NCI-H2029 treated with DMSO at 0.1 percent for 48 hours (cell line): ENCODE results near the gene FAR1.
"Not testable (repeated sequence)": the region's sequence is repeated elsewhere in the genome, so short reads cannot be mapped to it uniquely, and the experiment has no call there.

Source experiments
- DNase-seq: peaks from one replicate; lab custom pipeline; 2025; lab: John Stamatoyannopoulos, UW

FAR1 gene

DNA sequence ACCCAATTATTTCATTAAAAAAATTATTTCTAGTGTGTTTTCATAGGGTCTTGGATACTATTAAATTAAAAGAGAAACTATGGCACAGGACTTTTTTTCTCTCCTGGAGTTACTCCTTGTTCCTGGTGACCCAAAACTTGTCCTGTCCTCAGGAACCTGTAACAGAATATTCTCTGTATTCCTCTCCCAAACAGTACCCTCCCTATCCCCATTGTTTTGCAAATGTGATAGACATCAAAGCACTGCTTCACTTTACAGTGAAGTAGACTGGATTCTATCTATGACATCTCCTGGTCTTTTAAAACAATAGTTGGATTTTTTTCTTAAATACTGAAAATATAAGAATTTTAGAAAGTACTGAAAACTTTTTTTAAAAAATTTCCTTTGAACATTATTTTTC is 37.2 kb downstream of the FAR1 start:
- no peak for DNase-seq

DNA sequence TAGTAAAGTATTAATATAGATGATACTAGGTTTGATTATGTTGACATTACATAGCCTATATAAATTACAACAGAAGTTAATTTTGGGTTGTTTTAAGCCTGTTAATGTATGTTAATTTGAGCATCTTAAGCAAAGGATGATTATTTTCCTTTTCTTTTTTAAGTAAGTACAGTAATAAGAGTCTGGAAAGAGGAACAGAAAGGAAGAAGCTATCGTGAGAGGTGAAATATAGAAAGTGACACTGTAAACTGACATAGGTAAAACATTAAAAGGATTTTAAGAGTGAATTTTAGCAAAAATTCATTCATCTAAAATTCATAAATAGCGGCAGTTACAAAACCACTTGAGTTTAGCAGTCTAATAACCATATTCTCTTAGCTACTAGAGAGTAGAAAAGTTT is 45.5 kb downstream of the FAR1 start:
- no peak for DNase-seq

DNA sequence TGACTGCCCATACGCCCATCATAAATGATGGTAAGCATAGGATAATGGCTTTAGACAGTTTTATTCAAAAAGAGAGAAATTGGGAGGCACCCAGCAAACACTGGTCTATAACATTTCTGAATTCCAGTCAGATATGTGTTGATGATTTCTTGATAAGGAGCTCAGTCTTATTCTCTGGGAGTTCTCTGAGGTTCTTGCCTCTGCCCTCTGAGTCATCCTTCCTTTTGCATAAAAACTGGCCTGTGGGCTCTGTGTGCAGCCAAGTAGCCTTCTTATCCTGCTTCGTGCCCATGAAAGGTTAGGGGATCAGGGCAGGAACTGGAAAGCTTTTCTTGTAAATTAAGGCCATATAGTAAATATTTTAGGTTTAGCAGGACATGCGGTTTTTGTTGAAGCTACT is 48.9 kb downstream of the FAR1 start:
- no peak for DNase-seq

DNA sequence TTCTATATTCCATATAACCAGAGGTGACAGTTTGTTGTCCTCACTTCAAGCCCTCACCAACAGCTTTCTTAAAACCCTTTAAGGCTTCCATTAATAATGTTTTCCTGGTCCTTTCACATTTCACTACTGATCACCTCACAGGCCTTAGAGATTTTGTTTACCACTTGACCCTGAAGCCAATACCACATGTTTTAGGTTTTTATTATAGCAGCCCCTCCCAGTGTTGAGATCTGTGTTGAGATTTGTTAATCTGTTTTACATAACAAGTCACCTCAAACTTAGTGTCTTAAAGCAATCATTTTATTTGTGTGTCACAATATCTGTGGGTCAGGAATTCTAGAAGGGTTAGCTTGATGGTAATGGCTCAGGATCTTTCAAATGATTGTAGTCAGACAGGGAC is 49.9 kb downstream of the FAR1 start:
- no peak for DNase-seq

DNA sequence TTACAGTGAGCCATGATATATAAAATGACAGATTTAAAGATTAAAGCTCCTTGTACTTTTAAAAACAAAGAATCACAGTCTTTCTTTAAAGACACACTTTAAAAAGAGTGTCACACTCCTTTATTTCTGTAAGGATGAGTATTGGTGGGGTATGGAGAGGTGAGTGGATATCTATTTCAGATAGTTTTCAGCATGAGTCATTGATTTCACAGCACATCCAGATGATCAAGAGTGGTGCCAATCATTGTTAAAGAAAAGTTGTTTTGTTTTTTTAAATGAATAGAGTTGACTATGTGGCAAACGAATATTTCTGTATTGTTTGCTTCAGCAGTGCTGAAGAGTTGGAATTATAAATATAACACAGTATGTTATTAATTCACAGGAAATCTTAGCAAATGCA is 52.5 kb downstream of the FAR1 start:
- DNase-seq: no peak

DNA sequence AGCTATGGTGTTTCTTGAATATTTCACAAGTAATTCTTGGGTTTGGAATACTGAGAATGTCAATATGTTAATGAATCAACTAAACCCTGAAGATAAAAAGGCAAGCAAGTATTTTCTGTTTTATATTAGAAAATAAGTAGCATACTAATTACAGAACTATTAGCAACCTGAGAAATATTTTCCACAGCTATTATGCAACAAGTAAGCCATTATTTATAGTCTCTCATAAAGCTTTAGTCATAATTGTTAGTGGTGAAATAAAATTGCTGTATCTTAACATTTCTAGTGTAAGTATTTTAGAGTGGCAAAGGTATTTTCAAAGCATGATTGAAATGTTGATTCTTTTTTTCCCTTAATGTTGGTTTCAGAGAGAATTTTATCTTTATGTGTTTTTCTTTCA is 53.3 kb downstream of the FAR1 start:
- no peak for DNase-seq

DNA sequence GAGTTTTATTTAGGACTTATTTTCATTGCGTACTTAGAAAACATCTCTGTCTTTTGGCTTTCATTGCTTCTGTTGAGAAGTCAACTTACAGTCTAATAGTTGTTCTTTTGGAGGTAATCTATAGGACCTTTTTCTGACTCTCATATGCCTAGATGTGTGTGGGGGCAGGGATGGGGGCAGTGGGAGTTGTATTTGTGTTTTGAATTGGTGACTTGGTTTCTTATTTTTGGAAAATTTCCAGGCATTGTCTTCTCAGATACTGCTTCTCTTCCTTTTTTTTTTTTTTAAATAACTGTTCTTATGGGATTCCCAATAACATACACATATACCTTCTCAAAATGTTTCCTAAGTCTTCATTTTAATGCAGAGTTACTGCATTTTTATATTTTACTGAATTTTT is 58.0 kb downstream of the FAR1 start:
- no peak for DNase-seq

DNA sequence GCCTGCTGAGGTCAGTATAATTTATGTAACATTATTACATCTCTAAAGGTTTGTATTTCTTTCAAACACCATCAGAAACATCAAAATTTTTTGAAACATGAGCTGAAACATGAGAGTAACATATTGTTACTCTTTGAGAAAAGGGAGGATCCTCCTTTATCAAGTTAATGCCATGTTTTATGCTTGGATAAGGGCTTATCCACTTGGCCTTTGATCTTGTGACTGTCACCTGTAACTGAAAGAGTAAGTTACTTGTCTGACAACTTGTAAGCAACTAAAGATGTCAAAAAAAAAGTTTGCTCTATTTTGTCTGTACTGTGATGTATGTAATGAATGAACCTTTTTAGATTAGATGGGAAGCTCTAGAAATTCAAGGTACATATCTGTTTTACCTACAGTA is 59.6 kb downstream of the FAR1 start:
- DNase-seq: no peak

DNA sequence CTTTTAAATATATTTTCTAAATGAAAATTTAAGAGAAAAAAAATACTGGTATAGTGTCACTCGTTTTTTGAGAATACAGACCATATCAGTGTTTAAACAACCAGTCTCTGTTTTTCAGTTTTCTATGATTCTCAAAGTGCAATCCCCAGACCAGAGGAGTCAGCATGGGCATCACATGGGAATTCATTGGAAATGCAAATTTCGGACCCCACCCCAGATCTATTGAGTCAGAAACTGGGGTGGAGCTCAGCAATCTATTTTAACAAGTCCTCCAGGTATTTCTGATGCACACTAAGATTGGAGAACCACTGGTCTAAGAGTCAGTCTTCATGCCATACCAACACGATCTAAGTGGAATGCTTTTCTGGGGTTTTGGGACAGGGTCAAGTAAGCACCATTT is 66.1 kb downstream of the FAR1 start:
- DNase-seq: no peak

DNA sequence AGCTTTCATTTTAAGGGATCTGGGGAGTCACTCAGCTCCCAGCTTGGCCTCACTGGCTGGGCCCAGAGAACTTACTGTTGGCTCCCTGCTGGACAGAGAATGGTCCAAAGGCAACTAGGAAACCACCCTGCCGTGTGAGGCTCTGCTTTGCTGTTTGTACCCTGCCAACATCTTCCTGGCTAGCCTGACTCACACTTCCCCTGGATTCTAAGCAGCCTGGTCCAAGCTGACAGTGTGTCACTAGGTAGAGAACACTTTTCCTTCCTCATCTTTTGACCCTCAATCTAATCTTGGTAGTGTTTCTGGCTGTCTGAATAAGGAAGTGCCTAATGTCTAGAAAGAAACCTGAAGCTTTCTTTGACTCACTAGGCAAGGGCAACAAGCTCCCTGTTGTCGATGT is 76.7 kb downstream of the FAR1 start:
- no peak for DNase-seq

DNA sequence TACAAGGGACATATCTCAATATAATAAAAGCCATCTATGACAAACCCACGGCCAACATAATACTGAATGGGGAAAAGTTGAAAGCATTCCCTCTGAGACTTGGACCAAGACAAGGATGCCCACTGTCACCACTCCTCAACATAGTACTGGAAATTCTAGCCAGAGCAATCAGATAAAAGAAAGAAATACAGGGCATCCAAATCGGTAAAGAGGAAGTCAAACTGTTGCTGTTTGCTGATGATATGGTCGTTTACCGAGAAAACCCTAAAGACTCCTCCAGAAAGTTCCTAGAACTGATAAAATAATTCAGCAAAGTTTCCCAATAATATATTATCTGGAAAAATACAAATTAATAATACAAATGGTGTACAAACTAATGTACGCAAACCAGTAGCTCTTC is 84.8 kb downstream of the FAR1 start:
- DNase-seq: not testable (repeated sequence)

DNA sequence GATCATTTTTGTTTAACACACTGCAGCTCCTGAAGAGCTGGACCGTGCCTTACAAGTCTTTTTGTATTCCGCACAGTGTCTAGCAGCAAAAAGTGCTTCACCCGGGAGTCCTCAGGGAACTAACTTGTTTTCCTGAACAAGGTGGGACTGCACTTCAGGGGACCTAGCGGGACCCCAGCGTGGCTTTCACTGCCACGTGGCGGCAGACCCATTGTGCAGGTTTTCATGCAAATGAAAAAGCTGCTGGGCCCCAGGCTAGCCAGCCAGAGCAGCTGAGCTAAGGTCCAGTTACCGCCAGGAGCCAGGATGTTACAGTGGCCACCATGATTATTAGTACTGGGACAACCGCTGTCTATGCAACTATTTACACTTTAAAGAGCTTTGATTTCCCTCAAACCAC is 90.6 kb downstream of the FAR1 start:
- DNase-seq: no peak

DNA sequence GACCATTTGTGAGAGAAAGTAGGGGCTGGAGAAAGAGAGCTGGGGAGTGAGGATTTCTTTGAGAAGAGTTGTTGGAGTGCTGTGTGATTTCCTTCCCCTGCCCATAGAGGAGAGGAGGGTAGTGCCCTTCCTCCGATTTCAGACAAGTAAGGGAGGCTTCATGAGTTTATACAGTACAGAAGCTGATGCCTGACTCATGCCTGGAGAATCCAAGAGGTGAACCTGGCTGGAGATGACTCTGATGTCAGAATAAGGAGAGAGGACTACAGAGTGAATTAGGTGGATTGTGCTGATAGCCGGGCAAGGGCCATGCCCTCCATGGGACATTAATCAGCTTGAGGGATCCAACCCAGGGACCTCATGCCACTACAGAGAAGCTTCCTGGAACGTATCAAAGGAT is 91.6 kb downstream of the FAR1 start:
- no peak for DNase-seq

DNA sequence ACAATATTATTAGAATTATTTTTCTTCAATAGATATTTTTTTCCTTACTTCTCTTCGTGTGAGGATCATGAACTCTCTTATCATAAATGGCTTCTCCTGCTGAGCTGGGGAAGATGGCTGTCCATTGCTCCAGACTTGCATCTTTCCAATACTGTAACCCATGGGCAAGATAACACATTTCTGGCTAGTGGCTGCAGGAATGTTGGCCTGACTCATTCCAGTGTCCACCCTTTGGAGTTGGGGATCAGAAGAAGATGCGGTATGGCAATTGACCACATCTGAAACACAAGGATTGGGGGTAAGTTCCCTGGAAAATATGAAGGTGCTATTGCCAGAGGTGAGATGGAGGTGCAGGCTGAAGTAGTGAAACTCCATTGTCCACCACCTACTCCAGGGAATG is 92.8 kb downstream of the FAR1 start:
- DNase-seq: no peak

DNA sequence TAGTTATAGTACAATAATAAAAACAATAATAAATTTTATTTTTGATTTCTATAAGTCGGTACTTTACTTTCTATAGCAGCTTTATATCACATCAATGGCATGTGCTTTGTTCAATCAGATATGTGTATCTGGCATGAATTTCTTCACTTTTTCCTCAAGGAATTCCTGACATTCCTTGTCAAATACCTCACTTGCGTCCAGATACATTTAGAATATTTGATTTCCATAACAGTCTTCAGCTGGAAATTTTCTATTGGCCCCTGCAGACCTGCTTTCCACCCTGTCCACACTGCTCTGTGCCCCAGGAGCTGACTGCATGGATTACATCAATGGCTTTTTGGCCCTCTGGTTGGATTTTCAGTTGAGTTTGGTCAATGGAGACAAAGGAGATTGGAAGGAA is 93.2 kb downstream of the FAR1 start:
- DNase-seq: no peak

DNA sequence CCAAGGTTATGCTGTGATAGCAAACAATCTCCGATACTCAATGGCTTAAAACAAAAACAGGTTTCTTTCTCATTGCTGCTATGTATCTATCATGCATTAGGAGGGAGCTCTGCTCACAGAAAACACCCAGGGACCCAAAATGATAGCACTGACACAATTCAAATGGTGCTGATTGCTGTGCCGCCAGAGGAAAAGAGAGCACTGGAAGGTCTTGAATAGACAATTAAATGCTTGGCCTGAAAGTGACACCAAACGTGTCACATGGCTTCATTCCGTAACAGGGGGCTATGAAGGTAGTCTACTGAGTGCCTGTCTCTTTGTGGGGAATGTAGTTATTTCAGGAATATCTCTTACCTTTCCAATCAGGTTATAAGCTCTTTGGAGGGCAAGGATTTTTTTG is 94.2 kb downstream of the FAR1 start:
- DNase-seq: no peak

DNA sequence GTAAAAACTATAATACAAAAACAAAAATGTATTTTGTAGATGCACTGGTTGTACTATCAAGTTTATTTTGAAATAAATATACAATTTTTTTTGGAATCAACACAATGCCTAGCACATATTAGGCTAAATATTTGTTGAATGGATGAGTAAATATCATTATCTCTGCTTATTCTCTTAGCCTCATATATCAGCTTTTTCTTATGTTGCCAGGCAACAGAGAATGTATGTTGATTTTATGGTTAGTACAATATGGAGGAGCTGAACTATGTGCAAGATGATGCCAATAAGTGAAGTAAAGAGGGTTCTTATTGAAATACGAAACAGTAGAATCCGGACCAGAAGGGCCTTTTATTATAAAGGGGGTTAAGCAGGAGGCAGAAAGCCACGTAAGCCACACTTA is 94.9 kb downstream of the FAR1 start:
- DNase-seq: peak; percentile 58

DNA sequence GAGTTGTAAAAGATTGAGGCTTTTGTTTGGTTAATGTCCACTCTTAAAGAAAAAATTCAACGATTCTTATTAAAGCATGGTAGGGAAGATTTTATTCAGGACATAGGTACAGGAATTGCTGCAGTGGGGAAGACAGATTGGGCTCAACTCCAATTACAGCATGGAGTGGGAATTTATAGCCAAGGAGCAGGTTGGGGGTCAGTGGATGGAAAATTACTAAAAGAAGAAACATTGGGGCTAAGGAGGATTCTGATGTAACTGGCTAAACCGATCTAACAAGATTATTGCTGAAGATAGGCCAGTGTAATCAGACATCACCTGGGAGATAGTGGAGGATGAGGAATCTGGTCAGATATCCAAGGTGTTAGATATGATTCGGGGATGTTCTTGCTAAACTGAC is 97.4 kb downstream of the FAR1 start:
- no peak for DNase-seq

DNA sequence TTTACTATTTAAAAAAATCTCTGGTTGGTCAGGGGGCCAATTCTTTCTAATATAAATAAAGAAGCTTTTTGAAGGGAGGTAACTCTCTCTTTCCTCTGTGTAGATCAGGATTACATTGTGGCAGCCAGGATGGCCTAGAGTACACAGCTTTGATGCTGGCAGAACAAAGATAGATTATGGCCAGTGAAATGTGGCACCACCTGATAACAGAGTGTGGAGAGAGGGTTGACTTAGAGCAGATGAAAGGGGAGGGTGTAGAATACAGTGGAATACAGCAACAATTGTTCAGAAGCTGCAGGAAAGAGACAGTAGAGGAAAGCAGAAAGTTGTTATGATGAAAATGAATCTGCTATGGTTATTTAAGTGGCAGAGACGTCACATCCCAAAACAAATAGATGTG is 99.0 kb downstream of the FAR1 start:
- no peak for DNase-seq

DNA sequence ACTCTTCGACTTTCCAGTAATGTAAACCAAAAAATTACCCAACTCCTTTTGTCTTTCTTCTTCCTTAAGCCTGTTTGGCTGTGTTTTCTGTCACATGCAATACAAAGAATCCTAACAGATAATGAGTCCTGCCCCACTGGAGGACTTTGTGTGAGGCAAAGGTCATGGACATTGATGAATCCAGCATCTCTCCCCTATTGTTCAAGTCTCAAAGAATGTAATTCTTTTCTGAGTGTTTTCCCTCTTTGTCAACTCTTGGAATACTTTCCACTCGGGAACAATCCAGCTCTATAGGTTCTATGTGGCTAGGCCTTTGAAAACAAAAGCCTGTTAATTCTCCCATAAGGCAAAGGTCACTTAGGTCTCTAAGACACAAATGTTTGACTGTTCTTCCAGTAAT is 100.7 kb downstream of the FAR1 start:
- DNase-seq: no peak

DNA sequence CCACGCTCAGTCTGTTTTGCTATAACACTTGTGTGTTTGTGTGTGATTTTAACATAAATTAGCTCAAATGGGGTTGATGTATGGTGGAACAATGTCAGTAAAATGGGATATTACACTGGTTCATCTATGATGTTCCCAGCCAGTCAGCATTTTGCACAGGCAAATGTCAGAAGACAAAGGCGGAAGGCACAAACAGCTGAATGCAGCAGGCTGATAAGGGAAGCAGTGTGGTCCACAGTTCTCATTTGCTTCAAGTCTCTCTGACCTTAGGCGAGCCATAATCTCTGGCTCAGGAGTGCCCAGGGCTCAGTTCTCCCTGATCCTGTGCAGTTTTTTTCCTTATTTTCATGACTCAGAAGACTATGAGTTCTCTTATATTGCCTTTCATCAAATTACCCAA is 102.7 kb downstream of the FAR1 start:
- DNase-seq: no peak

DNA sequence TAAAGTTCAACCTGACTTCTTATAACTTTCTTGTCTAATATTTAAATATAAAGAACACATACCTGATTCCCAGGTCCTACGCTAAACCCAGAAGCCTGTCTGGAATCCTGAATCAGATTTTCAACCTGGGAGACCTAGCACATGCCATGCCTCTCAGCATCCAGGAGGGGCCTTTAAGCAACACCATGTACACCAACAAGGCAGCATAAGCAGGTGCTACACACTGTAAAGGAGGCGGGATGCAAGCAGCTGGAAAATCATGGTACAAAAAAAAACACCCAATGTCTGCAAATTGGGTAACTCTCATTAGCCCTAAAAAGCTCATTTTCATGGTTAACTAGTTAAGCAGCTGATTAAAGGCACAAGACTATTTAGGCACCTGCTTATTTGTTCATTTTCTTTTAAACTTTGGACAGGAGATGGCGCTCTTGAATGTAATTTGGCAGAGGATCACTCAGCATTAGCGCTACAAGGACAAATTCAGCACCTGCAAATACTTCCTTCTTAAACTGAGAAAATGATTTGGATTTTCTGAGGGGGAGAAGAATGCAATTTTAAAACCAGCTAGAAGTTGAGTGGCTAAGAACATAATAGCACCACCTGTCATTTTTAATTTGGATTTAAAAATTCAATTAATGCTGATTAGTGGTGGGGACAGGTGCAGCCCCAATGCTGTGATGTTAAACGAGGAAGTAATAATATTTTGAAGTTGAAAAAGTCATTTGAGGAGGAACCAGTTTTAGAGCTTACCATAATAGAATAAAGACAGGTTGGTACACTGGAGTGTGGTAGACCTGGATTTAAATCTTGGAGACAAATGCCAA is 104.0 kb downstream of the FAR1 start:
- peak; percentile 81 for DNase-seq

DNA sequence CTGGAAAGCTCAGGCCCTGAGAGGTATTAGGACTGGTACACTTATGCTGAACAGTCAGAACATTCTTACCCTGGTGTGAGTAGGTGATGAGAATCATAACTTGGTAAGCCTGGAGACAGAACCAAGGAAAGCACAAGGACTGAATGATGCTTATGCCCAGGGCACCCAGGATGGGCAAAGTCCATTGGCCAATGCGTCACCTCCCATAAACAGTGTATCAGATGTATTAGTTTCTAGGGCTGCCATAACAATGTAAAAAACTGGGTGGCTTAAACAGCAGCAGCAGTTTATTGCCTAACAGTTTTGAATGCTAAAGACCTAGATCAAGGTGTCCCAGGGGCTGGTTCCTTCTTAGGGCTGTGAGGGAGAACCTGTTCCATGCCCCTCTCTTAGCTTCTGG is 107.0 kb downstream of the FAR1 start:
- DNase-seq: no peak

DNA sequence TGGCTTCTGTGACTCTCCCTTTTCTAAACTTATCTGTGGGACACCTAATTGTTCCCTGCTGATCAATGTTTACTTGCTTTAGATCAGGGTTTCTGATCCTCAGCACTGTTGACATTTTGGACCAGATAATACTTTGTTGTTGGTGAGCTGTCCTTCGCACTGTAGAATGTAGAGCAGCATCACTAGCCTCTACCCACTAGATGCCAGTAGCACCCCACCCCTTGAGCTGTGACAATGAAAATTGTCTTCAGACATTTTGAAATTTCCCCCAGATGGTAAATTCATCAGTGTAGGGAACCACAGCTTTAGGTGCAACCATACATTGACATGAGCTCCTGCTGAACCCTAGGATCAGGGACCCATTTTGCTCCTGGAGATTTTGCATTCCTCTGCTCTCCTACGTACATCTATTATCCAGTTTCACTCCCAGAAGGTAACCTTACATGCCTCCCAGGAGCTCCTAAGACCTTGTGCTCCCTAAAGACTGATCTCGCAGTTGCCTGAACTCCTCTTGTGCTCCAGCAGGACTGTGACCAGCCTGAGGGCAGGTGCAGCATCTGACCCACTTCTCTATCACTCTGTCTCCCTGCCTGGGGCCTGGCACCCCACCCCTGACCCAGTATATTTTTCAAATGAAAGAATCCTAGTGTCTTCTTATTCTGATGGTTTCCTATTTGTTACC is 107.8 kb downstream of the FAR1 start:
- DNase-seq: peak; percentile 25
